ENCODE results near the gene C16orf74.

Gene C16orf74

GRCh38 chr16:85667841-85668413, 83.0 kb downstream of the C16orf74 start:
- H3K27me3 ChIP-seq (ENCODE audit: control insufficient read depth, insufficient read depth, low read length), result no peaks in the 10 kb centered on the region
- H3K9ac ChIP-seq (ENCODE audit: low read length), result no peak overlapping the region
- no peaks in the 10 kb centered on the region for H3K9me3 ChIP-seq (ENCODE audit: control insufficient read depth, insufficient read depth, low read depth, low read length)
- H3K4me3 ChIP-seq (ENCODE audit: low read depth, low read length), result no peak overlapping the region
- H3K36me3 ChIP-seq (ENCODE audit: control insufficient read depth, insufficient read depth, low read length), result peaks cover 99% of the 10 kb centered on the region
- no peak overlapping the region for H3K27ac ChIP-seq (ENCODE audit: low read depth, low read length)
- H3K4me1 ChIP-seq (ENCODE audit: control insufficient read depth, insufficient read depth, low read length), result no peaks in the 10 kb centered on the region

- Histone ChIP-seq H3K9ac (ENCODE audit: low read length) (no peak overlapping the region), H3K4me1 (ENCODE audit: control insufficient read depth, insufficient read depth, low read length) (no peaks in the 10 kb centered on the region), H3K36me3 (ENCODE audit: control insufficient read depth, insufficient read depth, low read length) (peaks cover 99% of the 10 kb centered on the region), H3K4me3 (ENCODE audit: low read depth, low read length) (no peak overlapping the region), H3K9me3 (ENCODE audit: control insufficient read depth, insufficient read depth, low read depth, low read length) (no peaks in the 10 kb centered on the region), H3K27me3 (ENCODE audit: control insufficient read depth, insufficient read depth, low read length) (no peaks in the 10 kb centered on the region), H3K27ac (ENCODE audit: low read depth, low read length) (no peak overlapping the region)
Observed at GRCh38 chr16:85667261-85667660, 83.6 kb downstream of the C16orf74 start.

- Histone ChIP-seq H3K9ac (ENCODE audit: low read length) (no peak overlapping the region), H3K4me3 (ENCODE audit: low read depth, low read length) (no peak overlapping the region), H3K4me1 (ENCODE audit: control insufficient read depth, insufficient read depth, low read length) (no peaks in the 10 kb centered on the region), H3K9me3 (ENCODE audit: control insufficient read depth, insufficient read depth, low read depth, low read length) (no peaks in the 10 kb centered on the region), H3K27me3 (ENCODE audit: control insufficient read depth, insufficient read depth, low read length) (no peaks in the 10 kb centered on the region), H3K27ac (ENCODE audit: low read depth, low read length) (no peak overlapping the region), H3K36me3 (ENCODE audit: control insufficient read depth, insufficient read depth, low read length) (peaks cover 99% of the 10 kb centered on the region)
Observed at GRCh38 chr16:85665929-85666328, 85.0 kb downstream of the C16orf74 start.

- H3K9me3 ChIP-seq (ENCODE audit: control insufficient read depth, insufficient read depth, low read depth, low read length), result no peaks in the 10 kb centered on the region
- no peaks in the 10 kb centered on the region for H3K27me3 ChIP-seq (ENCODE audit: control insufficient read depth, insufficient read depth, low read length)
- H3K4me3 ChIP-seq (ENCODE audit: low read depth, low read length), result no peak overlapping the region
- no peak overlapping the region for H3K27ac ChIP-seq (ENCODE audit: low read depth, low read length)
- H3K4me1 ChIP-seq (ENCODE audit: control insufficient read depth, insufficient read depth, low read length), result no peaks in the 10 kb centered on the region
- H3K9ac ChIP-seq (ENCODE audit: low read length), result no peak overlapping the region
- peaks cover 97% of the 10 kb centered on the region for H3K36me3 ChIP-seq (ENCODE audit: control insufficient read depth, insufficient read depth, low read length)
Observed at GRCh38 chr16:85665373-85665740, 85.5 kb downstream of the C16orf74 start.

GRCh38 chr16:85664580-85665372, 86.1 kb downstream of the C16orf74 start:
- Histone ChIP-seq H3K4me3 (ENCODE audit: low read depth, low read length) (no peak overlapping the region), H3K4me1 (ENCODE audit: control insufficient read depth, insufficient read depth, low read length) (no peaks in the 10 kb centered on the region), H3K27me3 (ENCODE audit: control insufficient read depth, insufficient read depth, low read length) (no peaks in the 10 kb centered on the region), H3K27ac (ENCODE audit: low read depth, low read length) (no peak overlapping the region), H3K9me3 (ENCODE audit: control insufficient read depth, insufficient read depth, low read depth, low read length) (no peaks in the 10 kb centered on the region), H3K9ac (ENCODE audit: low read length) (no peak overlapping the region), H3K36me3 (ENCODE audit: control insufficient read depth, insufficient read depth, low read length) (peaks cover 96% of the 10 kb centered on the region)

- no peaks in the 10 kb centered on the region for H3K27me3 ChIP-seq (ENCODE audit: control insufficient read depth, insufficient read depth, low read length)
- H3K27ac ChIP-seq (ENCODE audit: low read depth, low read length), result no peak overlapping the region
- no peaks in the 10 kb centered on the region for H3K9me3 ChIP-seq (ENCODE audit: control insufficient read depth, insufficient read depth, low read depth, low read length)
- no peak overlapping the region for H3K4me3 ChIP-seq (ENCODE audit: low read depth, low read length)
- H3K4me1 ChIP-seq (ENCODE audit: control insufficient read depth, insufficient read depth, low read length), result no peaks in the 10 kb centered on the region
- no peak overlapping the region for H3K9ac ChIP-seq (ENCODE audit: low read length)
- peaks cover 95% of the 10 kb centered on the region for H3K36me3 ChIP-seq (ENCODE audit: control insufficient read depth, insufficient read depth, low read length)
Observed at GRCh38 chr16:85663891-85664321, 87.0 kb downstream of the C16orf74 start.

- H3K27me3 ChIP-seq (ENCODE audit: control insufficient read depth, insufficient read depth, low read length), result no peaks in the 10 kb centered on the region
- no peak overlapping the region for H3K9ac ChIP-seq (ENCODE audit: low read length)
- peaks cover 95% of the 10 kb centered on the region for H3K36me3 ChIP-seq (ENCODE audit: control insufficient read depth, insufficient read depth, low read length)
- H3K4me1 ChIP-seq (ENCODE audit: control insufficient read depth, insufficient read depth, low read length), result no peaks in the 10 kb centered on the region
- H3K4me3 ChIP-seq (ENCODE audit: low read depth, low read length), result no peak overlapping the region
- H3K27ac ChIP-seq (ENCODE audit: low read depth, low read length), result no peak overlapping the region
- no peaks in the 10 kb centered on the region for H3K9me3 ChIP-seq (ENCODE audit: control insufficient read depth, insufficient read depth, low read depth, low read length)
Observed at GRCh38 chr16:85662976-85663830, 87.7 kb downstream of the C16orf74 start.

GRCh38 chr16:85662482-85662812, 88.4 kb downstream of the C16orf74 start:
- Histone ChIP-seq H3K27ac (ENCODE audit: low read depth, low read length) (no peak overlapping the region), H3K36me3 (ENCODE audit: control insufficient read depth, insufficient read depth, low read length) (peaks cover 95% of the 10 kb centered on the region), H3K9me3 (ENCODE audit: control insufficient read depth, insufficient read depth, low read depth, low read length) (no peaks in the 10 kb centered on the region), H3K4me1 (ENCODE audit: control insufficient read depth, insufficient read depth, low read length) (no peaks in the 10 kb centered on the region), H3K4me3 (ENCODE audit: low read depth, low read length) (no peak overlapping the region), H3K9ac (ENCODE audit: low read length) (no peak overlapping the region), H3K27me3 (ENCODE audit: control insufficient read depth, insufficient read depth, low read length) (no peaks in the 10 kb centered on the region)

- Histone ChIP-seq H3K4me3 (ENCODE audit: low read depth, low read length) (no peak overlapping the region), H3K9ac (ENCODE audit: low read length) (no peak overlapping the region), H3K4me1 (ENCODE audit: control insufficient read depth, insufficient read depth, low read length) (no peaks in the 10 kb centered on the region), H3K27me3 (ENCODE audit: control insufficient read depth, insufficient read depth, low read length) (no peaks in the 10 kb centered on the region), H3K36me3 (ENCODE audit: control insufficient read depth, insufficient read depth, low read length) (peaks cover 95% of the 10 kb centered on the region), H3K9me3 (ENCODE audit: control insufficient read depth, insufficient read depth, low read depth, low read length) (no peaks in the 10 kb centered on the region), H3K27ac (ENCODE audit: low read depth, low read length) (no peak overlapping the region)
Observed at GRCh38 chr16:85661740-85662481, 89.0 kb downstream of the C16orf74 start.

GRCh38 chr16:85660843-85661739, 89.8 kb downstream of the C16orf74 start:
- Histone ChIP-seq H3K36me3 (ENCODE audit: control insufficient read depth, insufficient read depth, low read length) (peaks cover 95% of the 10 kb centered on the region), H3K27ac (ENCODE audit: low read depth, low read length) (no peak overlapping the region), H3K9ac (ENCODE audit: low read length) (no peak overlapping the region), H3K4me1 (ENCODE audit: control insufficient read depth, insufficient read depth, low read length) (no peaks in the 10 kb centered on the region), H3K27me3 (ENCODE audit: control insufficient read depth, insufficient read depth, low read length) (no peaks in the 10 kb centered on the region), H3K4me3 (ENCODE audit: low read depth, low read length) (no peak overlapping the region), H3K9me3 (ENCODE audit: control insufficient read depth, insufficient read depth, low read depth, low read length) (no peaks in the 10 kb centered on the region)
